ENCODE data around the gene SORBS1.

- TF ChIP-seq CTCF (IDR thresholded peaks at IDR 0.05) (no peak), EZH2phosphoT487 (IDR thresholded peaks at IDR 0.05) (no peak), EZH2 (IDR thresholded peaks at IDR 0.05) (no peak)
Measured at GRCh38 chr10:95478185-95478584, 83.0 kb downstream of the SORBS1 start.

Data from neural progenitor cell (in vitro differentiated cells).